GM18498 (cell line): ENCODE results near the gene D2HGDH.
"Not testable (repeated sequence)": the region's sequence is repeated elsewhere in the genome, so short reads cannot be mapped to it uniquely, and the experiment has no call there.

Experiments
- ATAC-seq: cut with Tn5 transposase; IDR thresholded peaks from one replicate; pipeline ENCODE4 v1.9.1; 2021; ENCODE audit warnings: mild to moderate bottlenecking, moderate library complexity; ENCODE audit not compliant: unreplicated experiment

Gene D2HGDH

GRCh38 chr2:241768251-241768711 lies 33.9 kb downstream of the D2HGDH start:
- ATAC-seq = no peak

GRCh38 chr2:241768850-241769249 lies 34.4 kb downstream of the D2HGDH start:
- no peak for ATAC-seq

- ATAC-seq = no peak
Observed at GRCh38 chr2:241769819-241770184, 35.4 kb downstream of the D2HGDH start.

GRCh38 chr2:241770185-241770935 lies 35.9 kb downstream of the D2HGDH start:
- ATAC-seq = no peak

GRCh38 chr2:241770936-241771285 lies 36.5 kb downstream of the D2HGDH start:
- ATAC-seq = no peak

- ATAC-seq = no peak
Observed at GRCh38 chr2:241771286-241772062, 37.0 kb downstream of the D2HGDH start.

GRCh38 chr2:241772063-241772499 lies 37.7 kb downstream of the D2HGDH start:
- no peak for ATAC-seq

- no peak for ATAC-seq
Observed at GRCh38 chr2:241773511-241774418, 39.3 kb downstream of the D2HGDH start.

- no peak for ATAC-seq
Observed at GRCh38 chr2:241774419-241775222, 40.2 kb downstream of the D2HGDH start.

GRCh38 chr2:241775223-241776177 lies 41.1 kb downstream of the D2HGDH start:
- no peak for ATAC-seq

- no peak for ATAC-seq
Observed at GRCh38 chr2:241776336-241777169, 42.1 kb downstream of the D2HGDH start, which contains the start of gene GAL3ST2. Gene GAL3ST2 (plus strand): TSS chr2:241776822. CDS start chr2:241776956, 134 bp downstream.

- no peak for ATAC-seq
Observed at GRCh38 chr2:241777170-241777685, 42.8 kb downstream of the D2HGDH start.

GRCh38 chr2:241777686-241778627 lies 43.5 kb downstream of the D2HGDH start:
- ATAC-seq = no peak

GRCh38 chr2:241780939-241781569 lies 46.6 kb downstream of the D2HGDH start:
- ATAC-seq = no peak

- ATAC-seq = not testable (repeated sequence)
Observed at GRCh38 chr2:241782053-241782452, 47.6 kb downstream of the D2HGDH start.

GRCh38 chr2:241788135-241788534 lies 53.7 kb downstream of the D2HGDH start:
- no peak for ATAC-seq
